Activated CD8-positive, alpha-beta T cell treated with anti-CD3 and anti-CD28 coated beads for 36 hours (primary cell): ENCODE data around the gene ZFR. TPM values are rescaled to one million over a fixed set of nuclear protein-coding genes. Genes with fewer than 3 reads are reported as not detected.

Experiments used
- ATAC-seq: fragments of 200-7000 bp; cut with Tn5 transposase; one replicate; pipeline ENCODE4 v1.10.0; 2021; ENCODE audit warnings: mild to moderate bottlenecking, moderate library complexity
- CTCF ChIA-PET: fragments of 350-600 bp; sonication (Branson Sonifier 250); formaldehyde crosslinking; loops from one replicate; lab custom pipeline; 2021; ENCODE audit warnings: antibody characterized with exemption; lab: Charles Lee
- POLR2A ChIA-PET: fragments of 350-600 bp; sonication (Branson Sonifier 250); formaldehyde crosslinking; loops from one replicate; lab custom pipeline; 2021; ENCODE audit warnings: antibody characterized with exemption; lab: Charles Lee
- DNase-seq: peaks from one replicate; pipeline ENCODE4 v3.0.0-alpha.2; 2020
- H3K27ac Mint-ChIP-seq: one replicate; pipeline ENCODE4 v1.8.0; 2021; ENCODE audit warnings: mild to moderate bottlenecking, mixed read lengths
- H3K27me3 Mint-ChIP-seq: one replicate; pipeline ENCODE4 v1.8.0; 2021; ENCODE audit warnings: mixed read lengths
- H3K36me3 Mint-ChIP-seq: one replicate; pipeline ENCODE4 v1.8.0; 2021; ENCODE audit warnings: low read depth, mixed read lengths
- H3K4me1 Mint-ChIP-seq: one replicate; pipeline ENCODE4 v1.8.0; 2021; ENCODE audit warnings: low read depth, mixed read lengths
- H3K4me3 Mint-ChIP-seq: one replicate; pipeline ENCODE4 v1.8.0; 2021; ENCODE audit warnings: mild to moderate bottlenecking, moderate library complexity, mixed read lengths
- H3K9me3 Mint-ChIP-seq: one replicate; pipeline ENCODE4 v1.8.0; 2021; ENCODE audit warnings: mixed read lengths
- intact Hi-C: fragments of 100-400 bp; cut with micrococcal nuclease; formaldehyde crosslinking; loops from one replicate; pipeline ENCODE4 v1.10.0; 2022
- total RNA-seq, 2 experiments: library from RNA; stranded (reverse); gene quantifications; one replicate each; pipeline ENCODE4 v1.2.3, GENCODE V29; 2021
- TF ChIP-seq, protein P1 (sequence below): fragments of 200-600 bp; IDR thresholded peaks from one replicate; pipeline ENCODE4 v1.8.0; 2022; ENCODE audit warnings: antibody characterized with exemption, mild to moderate bottlenecking

ZFR gene
- total RNA-seq, 2 experiments from 2014 or later = 56.8 to 59.2 TPM

DNA sequence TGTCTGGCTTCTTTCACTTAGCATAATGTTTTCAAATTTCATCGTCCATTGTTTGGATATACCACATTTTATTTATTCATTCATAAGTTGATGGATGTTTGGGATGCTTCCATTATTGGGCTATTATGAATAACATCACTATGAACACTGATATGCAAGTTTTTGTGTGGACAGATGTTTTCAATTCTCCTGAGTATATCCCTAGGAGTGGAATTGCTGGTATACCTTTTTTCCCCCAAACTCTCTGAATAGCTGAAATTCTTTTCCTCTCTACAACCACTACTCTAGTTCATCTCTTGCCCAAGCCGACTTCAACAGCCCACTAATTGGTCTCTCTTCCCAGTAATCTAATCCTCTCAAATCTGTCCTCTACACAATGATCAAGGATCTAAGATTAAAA lies 4.7 kb upstream of the ZFR start:
- Mint-ChIP-seq H3K9me3 (no peaks in the 10 kb centered on the region), H3K27ac (no peak overlapping the region), H3K4me3 (no peak overlapping the region), H3K27me3 (peaks cover 5% of the 10 kb centered on the region), H3K4me1 (peaks cover 10% of the 10 kb centered on the region), H3K36me3 (no peaks in the 10 kb centered on the region)
- no peak for ATAC-seq
- DNase-seq = no peak
- ChIA-PET POLR2A (no interaction called here), CTCF (interaction anchor here (0.8 to 1.1 kb wide), 2 partner anchors 40 to 120 kb away, joined by 3 read pairs; no protein-coding TSS in a partner anchor)
- intact Hi-C loops = no loop called here
- TF ChIP-seq, protein P1, sequence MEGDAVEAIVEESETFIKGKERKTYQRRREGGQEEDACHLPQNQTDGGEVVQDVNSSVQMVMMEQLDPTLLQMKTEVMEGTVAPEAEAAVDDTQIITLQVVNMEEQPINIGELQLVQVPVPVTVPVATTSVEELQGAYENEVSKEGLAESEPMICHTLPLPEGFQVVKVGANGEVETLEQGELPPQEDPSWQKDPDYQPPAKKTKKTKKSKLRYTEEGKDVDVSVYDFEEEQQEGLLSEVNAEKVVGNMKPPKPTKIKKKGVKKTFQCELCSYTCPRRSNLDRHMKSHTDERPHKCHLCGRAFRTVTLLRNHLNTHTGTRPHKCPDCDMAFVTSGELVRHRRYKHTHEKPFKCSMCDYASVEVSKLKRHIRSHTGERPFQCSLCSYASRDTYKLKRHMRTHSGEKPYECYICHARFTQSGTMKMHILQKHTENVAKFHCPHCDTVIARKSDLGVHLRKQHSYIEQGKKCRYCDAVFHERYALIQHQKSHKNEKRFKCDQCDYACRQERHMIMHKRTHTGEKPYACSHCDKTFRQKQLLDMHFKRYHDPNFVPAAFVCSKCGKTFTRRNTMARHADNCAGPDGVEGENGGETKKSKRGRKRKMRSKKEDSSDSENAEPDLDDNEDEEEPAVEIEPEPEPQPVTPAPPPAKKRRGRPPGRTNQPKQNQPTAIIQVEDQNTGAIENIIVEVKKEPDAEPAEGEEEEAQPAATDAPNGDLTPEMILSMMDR = no peak

DNA sequence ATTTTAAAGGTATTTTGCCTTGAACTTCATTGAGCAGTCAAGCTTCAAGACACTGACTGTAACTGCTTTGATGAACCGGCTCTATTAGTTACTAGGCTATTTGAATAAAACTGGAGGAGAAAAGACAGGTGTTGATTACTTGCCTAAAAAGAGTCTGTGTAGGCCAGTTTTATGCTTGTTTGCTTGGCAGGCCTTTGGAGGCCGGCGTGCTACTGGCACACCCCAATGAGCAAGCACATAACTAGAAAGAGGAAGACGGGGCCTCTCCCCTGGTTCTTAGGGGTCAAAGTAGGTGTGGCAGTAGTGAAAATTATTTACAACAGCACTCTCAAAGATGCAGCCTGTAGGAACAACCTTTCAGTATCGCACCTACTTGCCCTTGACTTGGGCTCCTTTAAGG lies 2.1 kb upstream of the ZFR start:
- intact Hi-C loops = no loop called here
- H3K4me3 Mint-ChIP-seq = no peak overlapping the region
- ChIA-PET POLR2A (no interaction called here), CTCF (interaction anchor here (1.3 kb wide), 1 partner anchor 43 kb away, joined by 3 read pairs; no protein-coding TSS in a partner anchor)
- no peak for ATAC-seq
- H3K27ac Mint-ChIP-seq = no peak overlapping the region
- TF ChIP-seq, protein P1 = no peak
- peaks cover 15% of the 10 kb centered on the region for H3K36me3 Mint-ChIP-seq
- no peak for DNase-seq
- no peaks in the 10 kb centered on the region for H3K9me3 Mint-ChIP-seq
- peaks cover 24% of the 10 kb centered on the region for H3K4me1 Mint-ChIP-seq
- H3K27me3 Mint-ChIP-seq = peaks cover 4% of the 10 kb centered on the region

DNA sequence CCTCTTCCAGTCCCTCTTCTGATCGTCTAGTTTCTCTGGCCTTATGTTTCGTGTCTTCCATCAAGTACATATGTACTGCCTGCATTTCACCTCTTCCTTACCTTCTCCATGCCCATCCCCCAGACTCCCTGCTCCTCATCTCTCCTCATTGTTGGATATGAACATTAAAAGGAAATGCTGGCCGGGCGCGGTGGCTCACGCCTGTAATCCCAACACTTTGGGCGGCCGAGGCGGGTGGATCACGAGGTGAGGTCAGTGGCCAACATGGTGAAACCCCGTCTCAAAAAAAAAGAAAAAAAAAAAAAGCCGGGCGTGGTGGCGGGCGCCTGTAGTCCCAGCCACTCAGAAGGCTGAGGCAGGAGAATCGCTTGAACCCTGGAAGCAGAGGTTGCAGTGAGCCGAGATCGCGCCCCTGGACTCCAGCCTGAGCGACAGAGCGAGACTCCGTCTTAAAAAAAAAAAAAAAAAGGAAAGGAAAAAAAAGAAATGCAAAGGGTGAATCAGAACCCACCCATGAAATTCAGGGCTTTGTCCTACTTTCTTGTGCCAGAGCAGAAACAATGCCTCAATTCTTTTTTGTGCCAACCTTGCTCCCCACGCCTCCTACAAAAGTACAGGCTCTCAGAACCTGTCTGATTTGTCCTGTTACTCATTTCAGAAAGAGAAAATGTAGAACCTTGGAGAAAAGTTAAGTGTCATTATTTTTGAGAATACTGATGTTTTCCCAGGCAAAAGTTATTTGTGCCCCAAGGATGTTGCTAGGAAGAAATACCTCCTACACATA lies 1.5 kb upstream of the ZFR start:
- TF ChIP-seq, protein P1 = no peak
- Mint-ChIP-seq H3K36me3 (peaks cover 21% of the 10 kb centered on the region), H3K4me1 (peaks cover 30% of the 10 kb centered on the region), H3K27me3 (peaks cover 4% of the 10 kb centered on the region), H3K27ac (no peak overlapping the region), H3K4me3 (peak overlapping the region; percentile 89), H3K9me3 (no peaks in the 10 kb centered on the region)
- POLR2A ChIA-PET = interaction anchor here (1.4 kb wide), 1 partner anchor 8 kb away, joined by 5 read pairs; no protein-coding TSS in a partner anchor
- no peak for DNase-seq
- CTCF ChIA-PET = interaction anchor here (1.0 to 1.3 kb wide), 2 partner anchors 43 to 44 kb away, joined by 3 read pairs; no protein-coding TSS in a partner anchor
- intact Hi-C loops = no loop called here
- no peak for ATAC-seq

DNA sequence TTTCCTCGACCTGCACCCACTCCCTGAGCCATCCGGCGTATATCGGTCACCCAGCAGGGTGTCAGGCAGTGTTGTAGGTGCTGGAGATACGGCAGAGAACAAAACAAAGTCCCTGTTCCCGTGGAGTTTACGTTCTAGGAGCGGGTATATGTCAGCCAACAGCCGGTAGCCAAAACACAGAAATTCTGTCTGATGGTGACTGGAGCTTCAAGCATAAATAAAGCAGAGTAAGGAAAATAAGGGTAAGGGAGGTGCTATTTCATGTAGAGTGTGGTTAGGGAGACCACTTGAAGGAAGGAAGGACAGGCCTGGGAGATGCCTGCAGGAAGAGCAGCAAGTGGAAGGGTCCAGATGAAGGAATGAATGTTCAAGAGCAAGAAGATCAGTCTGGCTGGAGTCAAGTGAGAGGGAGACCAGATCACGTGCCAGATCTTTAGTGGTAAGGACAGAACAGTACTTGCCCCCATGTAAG lies 783 bp upstream of the ZFR start:
- Mint-ChIP-seq H3K27ac (no peak overlapping the region), H3K4me3 (peak overlapping the region; percentile 89), H3K9me3 (no peaks in the 10 kb centered on the region), H3K4me1 (peaks cover 30% of the 10 kb centered on the region), H3K36me3 (peaks cover 22% of the 10 kb centered on the region), H3K27me3 (peaks cover 4% of the 10 kb centered on the region)
- ChIA-PET CTCF (interaction anchor here (0.9 to 1.0 kb wide), 2 partner anchors 44 to 145 kb away, joined by 3 read pairs; no protein-coding TSS in a partner anchor), POLR2A (interaction anchor here (0.6 to 1.4 kb wide), 5 partner anchors 8 to 139 kb away, joined by 3 to 5 read pairs (median 4); no protein-coding TSS in a partner anchor)
- no peak for ATAC-seq
- intact Hi-C loops = no loop called here
- TF ChIP-seq, protein P1 = no peak
- DNase-seq = no peak
